Esophagus mucosa (tissue), 1 donor: ENCODE results near the gene DUSP14. TPM values are rescaled to one million over a fixed set of nuclear protein-coding genes. Genes with fewer than 3 reads are reported as not detected.

Source experiments
- total RNA-seq: library from RNA; stranded (reverse); gene quantifications from one replicate; pipeline ENCODE4 v1.2.4, GENCODE V29; 2023
- donor health status: DM: yes; HTN: yes; CAD: no.

DUSP14 gene
- total RNA-seq, 1 donor from 2014 or later, result 14.2 TPM

Other genes with a start within 250 kb of the DUSP14 start
- not detected for gene C17orf78, start 113.9 kb upstream of the DUSP14 start, total RNA-seq
- 119 TPM for gene ACACA, start 83.1 kb upstream of the DUSP14 start, total RNA-seq
- gene TADA2A, start 83.0 kb upstream of the DUSP14 start, total RNA-seq, result 8.2 TPM
- gene SYNRG, start 119.5 kb downstream of the DUSP14 start, total RNA-seq, result 22.3 TPM
- 20.6 TPM for gene DDX52, start 153.6 kb downstream of the DUSP14 start, total RNA-seq